PFSK-1 (cell line): ENCODE data around the gene ABCF1.

ENCODE experiments used
- SIN3A ChIP-seq: IDR thresholded peaks from 2 replicates; pipeline ENCODE4 v1.6.1; 2012; ENCODE audit warnings: mild to moderate bottlenecking, low read length, moderate library complexity, borderline replicate concordance; ENCODE audit not compliant: insufficient read depth
- TAF1 ChIP-seq: IDR thresholded peaks from 2 replicates; pipeline ENCODE4 v1.6.1; 2012; ENCODE audit warnings: low read length, control low read depth, borderline replicate concordance; ENCODE audit not compliant: insufficient read depth

DNA sequence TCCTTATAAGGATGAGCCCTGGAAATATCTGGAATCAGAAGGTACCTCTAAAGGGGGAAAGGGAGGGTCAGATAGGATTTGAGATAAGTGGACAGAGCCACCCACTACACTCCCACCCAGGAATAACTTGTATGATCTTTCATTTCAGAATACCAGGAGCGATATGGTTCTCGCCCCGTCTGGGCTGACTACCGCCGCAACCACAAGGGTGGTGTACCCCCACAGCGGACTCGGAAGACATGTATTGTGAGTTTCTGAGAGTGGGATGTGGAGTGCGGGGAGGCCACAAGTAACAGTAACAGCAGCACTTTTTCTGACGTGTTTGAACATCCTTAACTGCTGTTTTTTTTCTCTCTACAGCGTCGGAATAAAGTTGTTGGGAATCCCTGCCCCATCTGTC lies 48.3 kb downstream of the ABCF1 start:
- TF ChIP-seq SIN3A (no peak), TAF1 (no peak)
